Heart left ventricle (tissue), 13 donors: ENCODE data around the gene DUSP5.

Experiments
- CTCF ChIP-seq, 12 donors: fragments of 200-600 bp; sonication (generic) in 4 of 12; IDR thresholded peaks; one replicate each; pipeline versions ENCODE4 v1.5.0 to v1.8.0; 2018 to 2022; ENCODE audit warnings: antibody characterized with exemption in 12 of 12, mild to moderate bottlenecking in 5 of 12
- POLR2A ChIP-seq, 2 donors: fragments of 450-650 bp; IDR thresholded peaks; one replicate each; pipeline ENCODE4 v1.6.1; 2017; ENCODE audit warnings: antibody characterized with exemption in 2 of 2, mild to moderate bottlenecking in 2 of 2, moderate library complexity in 2 of 2
- donor health status: ischemic (EF 13 %, LVEDD 7.1; RV severe dilation, severe dysfunction).
- donor health status: DM: no; HTN: yes; CAD: no.
- donor health status: DM: no; HTN: no; CAD: no.
- donor health status: ischemic (EF 25% LVEDD 6.9; RV normal size, moderate dysfunction).
- donor health status: ischemic (EF 25% LVEDD 5.7; RV mildly dilated, moderate dysfunction).
- donor health status: ischemic (EF 35%, LVEDD 5.7; RV mildly dilated, moderate dysfunction).
- donor health status: nonischemic (EF 11% LVEDD 7.7; RV severe dilation, severe dysfunction).
- donor health status: DM: yes; HTN: yes; CAD: no.
- donor health status: PGD.
- donor health status: ischemic (EF 29% LVEDD 5.4; RV normal size, mild dysfunction).
- donor health status: nonischemic (EF 23%, LVEDD 6.1; RV moderate dilation, normal function).

- TF ChIP-seq CTCF (IDR thresholded peaks at IDR 0.05): no peak
- no peak for TF ChIP-seq POLR2A (IDR thresholded peaks at IDR 0.05)
Observed at GRCh38 chr10:110533149-110533548, 35.4 kb downstream of the DUSP5 start.
